ENCODE data around the gene DCP2.

The DCP2 gene

GRCh38 chr5:112965733-112966306 is 10.8 kb upstream of the DCP2 start:
- no peak for TF ChIP-seq POLR2AphosphoS5 (IDR thresholded peaks at IDR 0.05; ENCODE audit: low read depth, low read length)
- TF ChIP-seq FOXP2 (optimal IDR thresholded peaks at IDR 0.05; ENCODE audit: borderline replicate concordance, extremely low read depth, extremely low read length, insufficient read depth): no peak
- no peak for TF ChIP-seq TAF1 (IDR thresholded peaks at IDR 0.05; ENCODE audit: borderline replicate concordance, insufficient read depth, low read length)
- no peak for TF ChIP-seq SIN3A (IDR thresholded peaks at IDR 0.05; ENCODE audit: borderline replicate concordance, insufficient read depth, low read length)
- no peak for TF ChIP-seq REST (IDR thresholded peaks at IDR 0.05; ENCODE audit: insufficient read depth in 1 of 2, low read depth in 2 of 2, low read length in 2 of 2)

GRCh38 chr5:112967520-112968083 is 9.0 kb upstream of the DCP2 start:
- TF ChIP-seq TAF1 (IDR thresholded peaks at IDR 0.05; ENCODE audit: borderline replicate concordance, insufficient read depth, low read length) (no peak), POLR2AphosphoS5 (IDR thresholded peaks at IDR 0.05; ENCODE audit: low read depth, low read length) (no peak), FOXP2 (optimal IDR thresholded peaks at IDR 0.05; ENCODE audit: borderline replicate concordance, extremely low read depth, extremely low read length, insufficient read depth) (no peak), SIN3A (IDR thresholded peaks at IDR 0.05; ENCODE audit: borderline replicate concordance, insufficient read depth, low read length) (no peak), REST (IDR thresholded peaks at IDR 0.05; ENCODE audit: insufficient read depth in 1 of 2, low read depth in 2 of 2, low read length in 2 of 2) (no peak)

- no peak for TF ChIP-seq REST (IDR thresholded peaks at IDR 0.05; ENCODE audit: insufficient read depth in 1 of 2, low read depth in 2 of 2, low read length in 2 of 2)
- TF ChIP-seq POLR2AphosphoS5 (IDR thresholded peaks at IDR 0.05; ENCODE audit: low read depth, low read length): no peak
- no peak for TF ChIP-seq FOXP2 (optimal IDR thresholded peaks at IDR 0.05; ENCODE audit: borderline replicate concordance, extremely low read depth, extremely low read length, insufficient read depth)
- no peak for TF ChIP-seq SIN3A (IDR thresholded peaks at IDR 0.05; ENCODE audit: borderline replicate concordance, insufficient read depth, low read length)
- no peak for TF ChIP-seq TAF1 (IDR thresholded peaks at IDR 0.05; ENCODE audit: borderline replicate concordance, insufficient read depth, low read length)
Observed at GRCh38 chr5:112968411-112969106, 8.0 kb upstream of the DCP2 start.

GRCh38 chr5:112971276-112971675 is 5.3 kb upstream of the DCP2 start:
- TF ChIP-seq REST (IDR thresholded peaks at IDR 0.05; ENCODE audit: insufficient read depth in 1 of 2, low read depth in 2 of 2, low read length in 2 of 2): no peak
- no peak for TF ChIP-seq SIN3A (IDR thresholded peaks at IDR 0.05; ENCODE audit: borderline replicate concordance, insufficient read depth, low read length)

All from PFSK-1 (cell line).